ENCODE measurements around the gene ANKUB1.

DNA sequence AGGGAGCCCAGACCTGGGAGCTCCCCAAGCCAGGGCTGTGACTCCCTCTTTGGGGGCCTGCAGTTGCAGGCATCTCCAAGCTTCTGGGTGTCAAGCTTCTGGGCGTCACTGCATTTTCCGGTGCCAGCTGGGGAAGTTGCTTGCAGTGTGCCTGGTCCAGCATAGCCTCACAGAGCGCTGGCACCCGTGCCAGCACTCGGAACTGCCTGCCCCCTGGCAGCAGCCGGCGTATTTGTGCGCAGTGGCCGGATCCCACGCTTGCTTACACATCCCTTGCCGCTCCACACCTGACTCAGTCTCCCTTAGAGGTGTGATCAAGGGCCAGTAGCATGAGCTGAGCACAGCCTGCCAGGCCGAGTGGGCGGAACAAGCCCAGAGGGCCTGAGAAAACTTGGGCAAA is 77.1 kb downstream of the ANKUB1 start:
- TF ChIP-seq POLR2A (IDR thresholded peaks at IDR 0.05; ENCODE audit: low read length) (no peak), ZSCAN20 (CRISPR knock-in tag; IDR thresholded peaks at IDR 0.05) (no peak), CHD4 (IDR thresholded peaks at IDR 0.05; ENCODE audit: borderline replicate concordance) (no peak), KDM5A (IDR thresholded peaks at IDR 0.05) (no peak), EHF (CRISPR knock-in tag; IDR thresholded peaks at IDR 0.05) (no peak), EP300 (IDR thresholded peaks at IDR 0.05) (no peak), RAD21 (conservative IDR thresholded peaks at IDR 0.05 in 1 of 2, IDR thresholded peaks at IDR 0.05 in 1 of 2) (no peak)
- TF ChIP-seq, protein P1, sequence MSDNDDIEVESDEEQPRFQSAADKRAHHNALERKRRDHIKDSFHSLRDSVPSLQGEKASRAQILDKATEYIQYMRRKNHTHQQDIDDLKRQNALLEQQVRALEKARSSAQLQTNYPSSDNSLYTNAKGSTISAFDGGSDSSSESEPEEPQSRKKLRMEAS (IDR thresholded peaks at IDR 0.05) = no peak
- TF ChIP-seq, protein P2, sequence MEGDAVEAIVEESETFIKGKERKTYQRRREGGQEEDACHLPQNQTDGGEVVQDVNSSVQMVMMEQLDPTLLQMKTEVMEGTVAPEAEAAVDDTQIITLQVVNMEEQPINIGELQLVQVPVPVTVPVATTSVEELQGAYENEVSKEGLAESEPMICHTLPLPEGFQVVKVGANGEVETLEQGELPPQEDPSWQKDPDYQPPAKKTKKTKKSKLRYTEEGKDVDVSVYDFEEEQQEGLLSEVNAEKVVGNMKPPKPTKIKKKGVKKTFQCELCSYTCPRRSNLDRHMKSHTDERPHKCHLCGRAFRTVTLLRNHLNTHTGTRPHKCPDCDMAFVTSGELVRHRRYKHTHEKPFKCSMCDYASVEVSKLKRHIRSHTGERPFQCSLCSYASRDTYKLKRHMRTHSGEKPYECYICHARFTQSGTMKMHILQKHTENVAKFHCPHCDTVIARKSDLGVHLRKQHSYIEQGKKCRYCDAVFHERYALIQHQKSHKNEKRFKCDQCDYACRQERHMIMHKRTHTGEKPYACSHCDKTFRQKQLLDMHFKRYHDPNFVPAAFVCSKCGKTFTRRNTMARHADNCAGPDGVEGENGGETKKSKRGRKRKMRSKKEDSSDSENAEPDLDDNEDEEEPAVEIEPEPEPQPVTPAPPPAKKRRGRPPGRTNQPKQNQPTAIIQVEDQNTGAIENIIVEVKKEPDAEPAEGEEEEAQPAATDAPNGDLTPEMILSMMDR (IDR thresholded peaks at IDR 0.05) = no peak
- TF ChIP-seq, protein P3, sequence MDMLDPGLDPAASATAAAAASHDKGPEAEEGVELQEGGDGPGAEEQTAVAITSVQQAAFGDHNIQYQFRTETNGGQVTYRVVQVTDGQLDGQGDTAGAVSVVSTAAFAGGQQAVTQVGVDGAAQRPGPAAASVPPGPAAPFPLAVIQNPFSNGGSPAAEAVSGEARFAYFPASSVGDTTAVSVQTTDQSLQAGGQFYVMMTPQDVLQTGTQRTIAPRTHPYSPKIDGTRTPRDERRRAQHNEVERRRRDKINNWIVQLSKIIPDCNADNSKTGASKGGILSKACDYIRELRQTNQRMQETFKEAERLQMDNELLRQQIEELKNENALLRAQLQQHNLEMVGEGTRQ (IDR thresholded peaks at IDR 0.05) = no peak
